ENCODE data around the gene EXOSC5.

- TF ChIP-seq CTCF (conservative IDR thresholded peaks at IDR 0.05; ENCODE audit: low read depth, low read length) = no peak
- no peak for TF ChIP-seq EZH2 (IDR thresholded peaks at IDR 0.05; ENCODE audit: borderline replicate concordance, low read depth, low read length, poor library complexity, severe bottlenecking)
These were observed 1.4 kb upstream of the EXOSC5 start for GRCh38 chr19:41398598-41398997.
